Activated T-cell treated with anti-CD3 and anti-CD28 coated beads for 24 hours (primary cell): ENCODE data around the gene FLVCR2.
"Not testable (repeated sequence)": the region's sequence is repeated elsewhere in the genome, so short reads cannot be mapped to it uniquely, and the experiment has no call there.

Experiments
- DNase-seq: peaks from one replicate; pipeline ENCODE4 v3.0.0-alpha.2; 2020; ENCODE audit warnings: low read depth

FLVCR2 gene

DNA sequence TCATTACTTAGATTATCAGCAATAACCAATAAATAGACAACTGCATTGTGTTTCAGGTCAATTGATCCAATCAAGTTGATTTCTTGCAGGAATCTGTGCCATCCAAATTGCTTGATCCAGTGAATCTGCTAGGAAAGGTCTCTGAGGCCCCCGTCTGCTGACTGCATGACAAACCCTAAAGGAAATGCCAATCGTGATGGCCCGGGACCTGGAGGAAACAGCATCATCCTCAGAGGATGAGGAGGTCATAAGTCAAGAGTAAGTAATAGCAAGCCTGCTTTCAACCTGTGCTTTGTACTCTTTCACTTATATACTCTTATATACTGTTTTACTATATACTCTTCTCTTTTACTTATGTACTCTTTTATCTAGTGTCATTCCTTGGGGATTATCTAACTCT, 84.5 kb downstream of the FLVCR2 start:
- no peak for DNase-seq

GRCh38 chr14:75667099-75667765, 88.8 kb downstream of the FLVCR2 start:
- DNase-seq, result no peak

DNA sequence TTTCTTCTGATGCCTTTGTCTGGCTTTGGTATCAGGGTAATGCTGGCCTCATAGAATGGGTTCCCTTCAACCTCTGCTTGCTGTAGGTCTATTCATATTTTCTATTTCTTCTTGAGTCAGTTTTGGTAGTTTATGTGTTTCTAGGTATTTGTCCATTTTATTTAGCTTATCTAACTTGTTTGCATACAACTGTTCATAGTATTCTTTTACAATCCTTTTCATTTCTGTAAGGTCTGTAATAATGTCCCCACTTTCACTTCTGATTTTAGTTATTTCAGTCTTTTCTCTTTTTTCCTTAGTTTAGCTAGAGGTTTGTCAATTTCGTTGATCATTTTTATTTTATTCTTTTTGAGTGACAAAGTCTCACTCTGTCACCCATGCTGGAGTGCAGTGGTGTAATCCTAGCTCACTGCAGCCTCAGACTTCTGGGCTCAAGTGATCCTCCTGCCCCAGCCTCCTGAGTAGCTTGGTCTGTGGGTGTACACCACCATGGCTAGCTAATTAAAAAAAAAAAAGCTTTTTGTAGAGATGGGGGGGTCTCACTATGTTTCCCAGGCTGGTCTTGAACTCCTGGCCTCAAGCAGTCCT, 94.3 kb downstream of the FLVCR2 start:
- no peak for DNase-seq

- no peak for DNase-seq
Measured at GRCh38 chr14:75673345-75674035, 95.1 kb downstream of the FLVCR2 start.

DNA sequence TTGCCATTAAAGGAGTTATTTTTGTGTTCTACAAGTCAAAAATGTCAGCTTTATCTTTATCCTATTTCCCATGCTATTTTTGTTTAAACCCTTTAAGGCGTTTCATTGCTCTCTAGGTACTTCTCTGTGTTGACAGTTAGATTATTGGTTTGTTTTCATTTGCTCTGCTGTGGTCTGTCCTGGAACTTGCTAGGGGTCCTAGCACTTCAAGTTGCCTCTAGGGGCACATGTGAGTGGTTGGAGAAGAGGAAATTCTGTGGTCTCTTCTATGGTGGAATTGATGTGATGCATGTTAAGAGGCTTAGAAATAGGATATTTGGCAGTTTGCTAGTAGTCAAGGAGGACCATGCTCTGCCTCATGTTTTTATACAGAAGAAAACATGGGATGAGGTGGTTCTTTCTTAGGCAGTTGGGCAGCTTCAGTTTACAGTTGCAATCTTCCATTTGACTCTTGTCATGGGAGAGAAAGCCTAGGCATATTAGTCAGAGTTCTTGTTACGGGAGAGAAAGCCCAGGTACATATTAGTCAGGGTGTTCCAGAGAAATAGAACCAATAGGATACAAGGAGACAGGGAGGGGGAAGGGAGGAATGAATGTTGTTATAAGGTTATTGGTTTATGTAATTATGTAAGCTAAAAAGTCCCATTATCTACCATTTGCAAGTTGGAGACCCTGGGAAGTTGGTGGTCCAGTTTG, 97.0 kb downstream of the FLVCR2 start:
- DNase-seq, result no peak

- no peak for DNase-seq
Measured at GRCh38 chr14:75685910-75686309, 107.5 kb downstream of the FLVCR2 start.

GRCh38 chr14:75689012-75689411, 110.6 kb downstream of the FLVCR2 start:
- DNase-seq, result no peak

DNA sequence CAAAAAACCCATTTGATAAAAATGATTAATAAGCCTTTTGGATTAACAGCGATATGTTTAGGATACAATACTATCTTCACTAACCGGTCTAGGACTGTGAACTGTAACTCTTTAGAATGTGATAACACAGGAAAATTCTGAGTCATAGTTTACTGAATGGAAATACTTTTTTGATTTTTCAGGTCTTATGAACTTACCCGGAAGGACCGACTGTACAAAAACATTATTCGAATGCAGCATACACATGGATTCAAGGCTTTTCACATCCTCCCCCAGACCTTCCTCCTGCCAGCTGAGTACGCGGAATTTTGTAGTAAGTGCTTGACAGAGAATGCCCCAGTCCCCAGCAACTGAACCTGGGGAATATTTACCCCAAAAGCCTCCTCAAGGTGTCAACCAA, 111.6 kb downstream of the FLVCR2 start:
- no peak for DNase-seq

DNA sequence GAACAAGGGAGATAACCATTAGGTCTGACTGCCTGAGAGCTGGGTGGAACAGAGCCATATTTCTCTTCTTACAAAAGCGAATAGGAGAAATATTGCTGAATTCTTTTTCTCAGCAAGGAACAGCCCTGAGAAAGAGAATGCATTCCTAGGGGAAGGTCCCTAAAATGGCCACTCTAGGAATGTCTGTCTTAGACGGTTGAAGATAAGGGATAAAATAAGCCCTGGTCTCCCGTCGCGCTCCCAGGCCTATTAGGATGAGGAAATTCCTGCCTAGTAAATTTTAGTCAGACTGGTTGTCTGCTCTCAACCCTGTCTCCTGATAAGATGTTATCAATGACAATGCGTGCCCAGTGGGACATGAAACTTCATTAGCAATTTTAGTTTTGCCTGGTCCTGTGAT, 116.6 kb downstream of the FLVCR2 start:
- DNase-seq, result not testable (repeated sequence)

GRCh38 chr14:75697386-75697785, 119.0 kb downstream of the FLVCR2 start:
- no peak for DNase-seq
